Hematopoietic multipotent progenitor cell (in vitro differentiated cells): Measurements from ENCODE around the gene NUP214. TPM values are rescaled to one million over a fixed set of nuclear protein-coding genes. Genes with fewer than 3 reads are reported as not detected.
A peak's percentile ranks its signal among the peaks of the same experiment; 100 is the strongest.
"Not testable (repeated sequence)": the region's sequence is repeated elsewhere in the genome, so short reads cannot be mapped to it uniquely, and the experiment has no call there.

ENCODE experiments used
- DNase-seq, 3 donors: peaks; one replicate each; pipeline ENCODE4 v3.0.0-alpha.2; 2011 to 2015; ENCODE audit warnings: low read depth in 2 of 3, low spot score in 2 of 3
- total RNA-seq: library from RNA; depleted of rRNA; stranded (reverse); fragments of >200 nt; gene quantifications from one replicate; pipeline ENCODE4 v1.2.3, GENCODE V29; 2012

The NUP214 gene
- total RNA-seq, 1 donor, result 36.4 TPM

- DNase-seq, result peak in 1 of 3 donors; percentile 59
Observed at GRCh38 chr9:131227959-131228460, 102.6 kb downstream of the NUP214 start.

GRCh38 chr9:131228988-131229387 is 103.6 kb downstream of the NUP214 start:
- DNase-seq, result no peak

GRCh38 chr9:131233556-131233955 is 108.2 kb downstream of the NUP214 start:
- no peak for DNase-seq

GRCh38 chr9:131233995-131234394 is 108.6 kb downstream of the NUP214 start:
- no peak for DNase-seq

GRCh38 chr9:131234799-131235479 is 109.6 kb downstream of the NUP214 start:
- no peak for DNase-seq

- DNase-seq, result no peak
Observed at GRCh38 chr9:131235480-131235851, 110.1 kb downstream of the NUP214 start.

- DNase-seq, result no peak
Observed at GRCh38 chr9:131236161-131236560, 110.8 kb downstream of the NUP214 start.

- no peak for DNase-seq
Observed at GRCh38 chr9:131236761-131237160, 111.4 kb downstream of the NUP214 start.

GRCh38 chr9:131237291-131237690 is 111.9 kb downstream of the NUP214 start:
- no peak for DNase-seq

GRCh38 chr9:131237931-131238401 is 112.6 kb downstream of the NUP214 start:
- peak; percentile 63 to 94 (median 83) for DNase-seq

- peak in 2 of 3 donors; percentile 70 to 88 for DNase-seq
Observed at GRCh38 chr9:131238402-131239021, 113.1 kb downstream of the NUP214 start.

GRCh38 chr9:131239161-131239975 is 114.0 kb downstream of the NUP214 start:
- no peak for DNase-seq

GRCh38 chr9:131240047-131240921 is 114.9 kb downstream of the NUP214 start:
- DNase-seq, result peak in 1 of 3 donors; percentile 21

- not testable (repeated sequence) for DNase-seq
Observed at GRCh38 chr9:131244331-131244730, 118.9 kb downstream of the NUP214 start.

- no peak for DNase-seq
Observed at GRCh38 chr9:131246618-131247017, 121.2 kb downstream of the NUP214 start.

- no peak for DNase-seq
Observed at GRCh38 chr9:131252120-131252519, 126.7 kb downstream of the NUP214 start.

- DNase-seq, result peak in 1 of 3 donors; percentile 65
Observed at GRCh38 chr9:131253891-131254491, 128.6 kb downstream of the NUP214 start.

GRCh38 chr9:131254626-131255025 is 129.2 kb downstream of the NUP214 start:
- DNase-seq, result no peak

GRCh38 chr9:131255676-131256197 is 130.4 kb downstream of the NUP214 start:
- DNase-seq, result no peak
